Liver (tissue), 3 donors: Measurements from ENCODE around the gene TMEM87A.
A peak's percentile ranks its signal among the peaks of the same experiment; 100 is the strongest.

Experiments used
- EGR1 ChIP-seq, 2 donors: IDR thresholded peaks; 2 replicates each; pipeline ENCODE4 v1.6.1; 2016 to 2018; ENCODE audit warnings: antibody characterized with exemption in 2 of 2, low read depth in 2 of 2
- FOXA1 ChIP-seq: IDR thresholded peaks from 2 replicates; pipeline ENCODE4 v1.6.1; 2016; ENCODE audit warnings: antibody characterized with exemption
- GABPA ChIP-seq, 2 donors: IDR thresholded peaks in 1 of 2; conservative IDR thresholded peaks in 1 of 2; 2 replicates each; pipeline ENCODE4 v1.6.1; 2016; ENCODE audit warnings: antibody characterized with exemption in 2 of 2, mild to moderate bottlenecking in 1 of 2, moderate library complexity in 1 of 2
- HNF4G ChIP-seq: IDR thresholded peaks from 2 replicates; pipeline ENCODE4 v1.6.1; 2016; ENCODE audit warnings: antibody characterized with exemption
- JUND ChIP-seq, 2 donors: IDR thresholded peaks; 2 replicates each; pipeline ENCODE4 v1.6.1; 2016; ENCODE audit warnings: antibody characterized with exemption in 2 of 2
- RAD21 ChIP-seq, 2 donors: IDR thresholded peaks; 2 replicates each; pipeline ENCODE4 v1.6.1; 2016; ENCODE audit warnings: antibody characterized with exemption in 2 of 2, mild to moderate bottlenecking in 2 of 2
- SP1 ChIP-seq: IDR thresholded peaks from 2 replicates; pipeline ENCODE4 v1.6.1; 2018; ENCODE audit warnings: antibody characterized with exemption, mild to moderate bottlenecking
- TAF1 ChIP-seq: conservative IDR thresholded peaks from 2 replicates; pipeline ENCODE4 v1.6.1; 2016; ENCODE audit warnings: antibody characterized with exemption, mild to moderate bottlenecking
- YY1 ChIP-seq: IDR thresholded peaks from 2 replicates; pipeline ENCODE4 v1.6.1; 2016; ENCODE audit warnings: antibody characterized with exemption, mild to moderate bottlenecking
- TF ChIP-seq, protein P1 (sequence below): IDR thresholded peaks from 2 replicates; pipeline ENCODE4 v1.6.1; 2016; ENCODE audit warnings: antibody characterized with exemption, mild to moderate bottlenecking
- TF ChIP-seq, protein P2 (sequence below): fragments of 150-350 bp; IDR thresholded peaks from 2 replicates; pipeline ENCODE4 v1.5.1; 2017; ENCODE audit warnings: improper control_type of control experiment, low read depth, low read length; ENCODE audit not compliant: missing input control
- TF ChIP-seq, protein P3 (sequence below): IDR thresholded peaks from 2 replicates; pipeline ENCODE4 v1.6.1; 2016; ENCODE audit warnings: antibody characterized with exemption
- TF ChIP-seq, protein P4 (sequence below): IDR thresholded peaks from 2 replicates; pipeline ENCODE4 v1.6.1; 2016; ENCODE audit warnings: antibody characterized with exemption
- TF ChIP-seq, protein P5 (sequence below): IDR thresholded peaks from 2 replicates; pipeline ENCODE4 v1.6.1; 2016; ENCODE audit warnings: antibody characterized with exemption
- donor health status: healthy.
- donor health status: healthy.

DNA sequence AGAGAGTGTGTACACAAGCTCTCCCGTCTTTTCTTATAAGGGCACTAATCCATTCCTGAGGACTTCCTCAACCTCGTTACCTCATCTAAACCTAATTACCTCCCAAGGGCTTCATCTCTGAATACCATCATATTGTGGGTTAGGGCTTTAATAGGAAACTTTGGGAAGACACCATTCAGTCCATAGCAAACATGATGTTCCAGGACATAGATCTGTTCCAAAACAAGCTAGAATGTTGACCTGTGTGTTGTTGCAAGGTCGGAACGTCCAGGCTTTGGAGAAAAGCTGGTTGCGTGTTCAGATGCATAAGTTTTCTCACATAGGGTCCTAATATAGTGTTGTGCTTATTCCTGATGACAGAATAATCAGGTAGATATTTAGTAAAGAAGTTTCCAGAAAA lies 9.7 kb upstream of the TMEM87A start:
- TF ChIP-seq JUND (IDR thresholded peaks at IDR 0.05) = no peak
- TF ChIP-seq TAF1 = no peak
- TF ChIP-seq, protein P1, sequence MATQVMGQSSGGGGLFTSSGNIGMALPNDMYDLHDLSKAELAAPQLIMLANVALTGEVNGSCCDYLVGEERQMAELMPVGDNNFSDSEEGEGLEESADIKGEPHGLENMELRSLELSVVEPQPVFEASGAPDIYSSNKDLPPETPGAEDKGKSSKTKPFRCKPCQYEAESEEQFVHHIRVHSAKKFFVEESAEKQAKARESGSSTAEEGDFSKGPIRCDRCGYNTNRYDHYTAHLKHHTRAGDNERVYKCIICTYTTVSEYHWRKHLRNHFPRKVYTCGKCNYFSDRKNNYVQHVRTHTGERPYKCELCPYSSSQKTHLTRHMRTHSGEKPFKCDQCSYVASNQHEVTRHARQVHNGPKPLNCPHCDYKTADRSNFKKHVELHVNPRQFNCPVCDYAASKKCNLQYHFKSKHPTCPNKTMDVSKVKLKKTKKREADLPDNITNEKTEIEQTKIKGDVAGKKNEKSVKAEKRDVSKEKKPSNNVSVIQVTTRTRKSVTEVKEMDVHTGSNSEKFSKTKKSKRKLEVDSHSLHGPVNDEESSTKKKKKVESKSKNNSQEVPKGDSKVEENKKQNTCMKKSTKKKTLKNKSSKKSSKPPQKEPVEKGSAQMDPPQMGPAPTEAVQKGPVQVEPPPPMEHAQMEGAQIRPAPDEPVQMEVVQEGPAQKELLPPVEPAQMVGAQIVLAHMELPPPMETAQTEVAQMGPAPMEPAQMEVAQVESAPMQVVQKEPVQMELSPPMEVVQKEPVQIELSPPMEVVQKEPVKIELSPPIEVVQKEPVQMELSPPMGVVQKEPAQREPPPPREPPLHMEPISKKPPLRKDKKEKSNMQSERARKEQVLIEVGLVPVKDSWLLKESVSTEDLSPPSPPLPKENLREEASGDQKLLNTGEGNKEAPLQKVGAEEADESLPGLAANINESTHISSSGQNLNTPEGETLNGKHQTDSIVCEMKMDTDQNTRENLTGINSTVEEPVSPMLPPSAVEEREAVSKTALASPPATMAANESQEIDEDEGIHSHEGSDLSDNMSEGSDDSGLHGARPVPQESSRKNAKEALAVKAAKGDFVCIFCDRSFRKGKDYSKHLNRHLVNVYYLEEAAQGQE = no peak
- TF ChIP-seq RAD21 (IDR thresholded peaks at IDR 0.05) = peak in 1 of 2 donors; percentile 9
- peak; percentile 13 for TF ChIP-seq HNF4G
- TF ChIP-seq, protein P2, sequence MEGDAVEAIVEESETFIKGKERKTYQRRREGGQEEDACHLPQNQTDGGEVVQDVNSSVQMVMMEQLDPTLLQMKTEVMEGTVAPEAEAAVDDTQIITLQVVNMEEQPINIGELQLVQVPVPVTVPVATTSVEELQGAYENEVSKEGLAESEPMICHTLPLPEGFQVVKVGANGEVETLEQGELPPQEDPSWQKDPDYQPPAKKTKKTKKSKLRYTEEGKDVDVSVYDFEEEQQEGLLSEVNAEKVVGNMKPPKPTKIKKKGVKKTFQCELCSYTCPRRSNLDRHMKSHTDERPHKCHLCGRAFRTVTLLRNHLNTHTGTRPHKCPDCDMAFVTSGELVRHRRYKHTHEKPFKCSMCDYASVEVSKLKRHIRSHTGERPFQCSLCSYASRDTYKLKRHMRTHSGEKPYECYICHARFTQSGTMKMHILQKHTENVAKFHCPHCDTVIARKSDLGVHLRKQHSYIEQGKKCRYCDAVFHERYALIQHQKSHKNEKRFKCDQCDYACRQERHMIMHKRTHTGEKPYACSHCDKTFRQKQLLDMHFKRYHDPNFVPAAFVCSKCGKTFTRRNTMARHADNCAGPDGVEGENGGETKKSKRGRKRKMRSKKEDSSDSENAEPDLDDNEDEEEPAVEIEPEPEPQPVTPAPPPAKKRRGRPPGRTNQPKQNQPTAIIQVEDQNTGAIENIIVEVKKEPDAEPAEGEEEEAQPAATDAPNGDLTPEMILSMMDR = no peak
- peak; percentile 75 for TF ChIP-seq YY1
- TF ChIP-seq, protein P3, sequence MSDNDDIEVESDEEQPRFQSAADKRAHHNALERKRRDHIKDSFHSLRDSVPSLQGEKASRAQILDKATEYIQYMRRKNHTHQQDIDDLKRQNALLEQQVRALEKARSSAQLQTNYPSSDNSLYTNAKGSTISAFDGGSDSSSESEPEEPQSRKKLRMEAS = no peak
- TF ChIP-seq GABPA (IDR thresholded peaks at IDR 0.05 in 1 of 2, conservative IDR thresholded peaks at IDR 0.05 in 1 of 2) = no peak
- TF ChIP-seq EGR1 (IDR thresholded peaks at IDR 0.05; ENCODE audit: low read depth in 2 of 2) = no peak
- peak; percentile 70 for TF ChIP-seq SP1
- no peak for TF ChIP-seq FOXA1
- TF ChIP-seq, protein P4, sequence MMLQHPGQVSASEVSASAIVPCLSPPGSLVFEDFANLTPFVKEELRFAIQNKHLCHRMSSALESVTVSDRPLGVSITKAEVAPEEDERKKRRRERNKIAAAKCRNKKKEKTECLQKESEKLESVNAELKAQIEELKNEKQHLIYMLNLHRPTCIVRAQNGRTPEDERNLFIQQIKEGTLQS = no peak
- TF ChIP-seq, protein P5, sequence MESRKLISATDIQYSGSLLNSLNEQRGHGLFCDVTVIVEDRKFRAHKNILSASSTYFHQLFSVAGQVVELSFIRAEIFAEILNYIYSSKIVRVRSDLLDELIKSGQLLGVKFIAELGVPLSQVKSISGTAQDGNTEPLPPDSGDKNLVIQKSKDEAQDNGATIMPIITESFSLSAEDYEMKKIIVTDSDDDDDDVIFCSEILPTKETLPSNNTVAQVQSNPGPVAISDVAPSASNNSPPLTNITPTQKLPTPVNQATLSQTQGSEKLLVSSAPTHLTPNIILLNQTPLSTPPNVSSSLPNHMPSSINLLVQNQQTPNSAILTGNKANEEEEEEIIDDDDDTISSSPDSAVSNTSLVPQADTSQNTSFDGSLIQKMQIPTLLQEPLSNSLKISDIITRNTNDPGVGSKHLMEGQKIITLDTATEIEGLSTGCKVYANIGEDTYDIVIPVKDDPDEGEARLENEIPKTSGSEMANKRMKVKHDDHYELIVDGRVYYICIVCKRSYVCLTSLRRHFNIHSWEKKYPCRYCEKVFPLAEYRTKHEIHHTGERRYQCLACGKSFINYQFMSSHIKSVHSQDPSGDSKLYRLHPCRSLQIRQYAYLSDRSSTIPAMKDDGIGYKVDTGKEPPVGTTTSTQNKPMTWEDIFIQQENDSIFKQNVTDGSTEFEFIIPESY = no peak
